Stomach (tissue), 4 donors: Measurements from ENCODE around the gene SYT15.

Experiments used
- EP300 ChIP-seq: sonication (generic); formaldehyde crosslinking; IDR thresholded peaks from one replicate; pipeline ENCODE4 v1.6.1; 2017; ENCODE audit warnings: antibody characterized with exemption
- POLR2A ChIP-seq, 4 donors: fragments of 450-650 bp; IDR thresholded peaks; one replicate each; pipeline ENCODE4 v1.6.1; 2016; ENCODE audit warnings: antibody characterized with exemption in 4 of 4, control low read depth in 2 of 4, mild to moderate bottlenecking in 1 of 4, moderate library complexity in 1 of 4
- POLR2AphosphoS5 ChIP-seq, 3 donors: sonication (generic); formaldehyde crosslinking; IDR thresholded peaks; one replicate each; pipeline ENCODE4 v1.6.1; 2016; ENCODE audit warnings: antibody characterized with exemption in 3 of 3
- TF ChIP-seq, protein P1 (sequence below), 7 experiments: fragments of 450-650 bp in 4 of 7; fragments of 200-600 bp in 3 of 7; sonication (generic) in 3 of 7; IDR thresholded peaks; one replicate each; pipeline ENCODE4 v1.5.1; 2016 to 2019; ENCODE audit warnings: antibody characterized with exemption in 7 of 7, control low read depth in 2 of 7, mild to moderate bottlenecking in 1 of 7

DNA sequence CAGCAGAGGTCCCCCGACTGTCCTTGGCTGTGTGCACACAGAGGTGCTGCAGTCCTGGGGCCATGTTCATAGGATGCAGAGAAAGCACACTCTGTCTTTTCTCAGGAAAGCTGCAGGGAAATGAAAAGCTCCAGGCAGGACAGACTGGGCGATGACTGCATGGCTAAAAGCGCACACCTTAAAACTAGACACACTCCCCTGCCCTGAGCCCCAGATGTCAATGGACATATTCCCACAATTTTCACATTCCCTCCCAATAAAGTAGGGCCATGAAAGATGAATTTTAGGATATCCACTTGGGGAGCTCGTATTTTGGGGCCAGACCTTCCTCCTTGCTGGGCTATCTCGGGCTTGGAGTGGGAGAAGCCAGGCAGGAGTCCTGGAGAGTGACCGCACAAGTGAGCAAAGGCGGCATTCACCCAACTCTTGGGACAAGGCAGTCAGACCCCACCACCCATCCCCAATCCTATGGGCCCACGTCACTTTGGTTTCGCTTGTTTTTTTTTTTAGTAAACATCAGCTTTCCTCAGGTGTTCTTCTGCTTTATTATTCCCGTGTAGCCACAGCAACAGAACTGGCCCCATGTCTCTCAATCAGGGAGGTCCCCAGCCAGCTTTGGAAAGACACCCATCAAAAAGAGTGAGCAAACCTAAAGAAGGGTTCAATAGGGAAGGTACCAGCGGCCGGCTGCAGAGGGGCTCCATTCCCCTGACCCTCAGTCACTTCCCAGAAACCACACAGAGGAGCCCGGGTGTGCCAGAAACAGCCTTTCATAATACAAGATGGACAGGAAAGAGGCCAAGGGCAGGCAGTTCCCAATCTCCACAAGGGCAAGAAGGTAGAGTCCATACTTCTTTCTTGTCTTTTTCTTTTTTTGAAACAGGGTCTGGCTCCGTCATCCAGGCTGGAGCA is 35.2 kb upstream of the SYT15 start:
- TF ChIP-seq, protein P1, sequence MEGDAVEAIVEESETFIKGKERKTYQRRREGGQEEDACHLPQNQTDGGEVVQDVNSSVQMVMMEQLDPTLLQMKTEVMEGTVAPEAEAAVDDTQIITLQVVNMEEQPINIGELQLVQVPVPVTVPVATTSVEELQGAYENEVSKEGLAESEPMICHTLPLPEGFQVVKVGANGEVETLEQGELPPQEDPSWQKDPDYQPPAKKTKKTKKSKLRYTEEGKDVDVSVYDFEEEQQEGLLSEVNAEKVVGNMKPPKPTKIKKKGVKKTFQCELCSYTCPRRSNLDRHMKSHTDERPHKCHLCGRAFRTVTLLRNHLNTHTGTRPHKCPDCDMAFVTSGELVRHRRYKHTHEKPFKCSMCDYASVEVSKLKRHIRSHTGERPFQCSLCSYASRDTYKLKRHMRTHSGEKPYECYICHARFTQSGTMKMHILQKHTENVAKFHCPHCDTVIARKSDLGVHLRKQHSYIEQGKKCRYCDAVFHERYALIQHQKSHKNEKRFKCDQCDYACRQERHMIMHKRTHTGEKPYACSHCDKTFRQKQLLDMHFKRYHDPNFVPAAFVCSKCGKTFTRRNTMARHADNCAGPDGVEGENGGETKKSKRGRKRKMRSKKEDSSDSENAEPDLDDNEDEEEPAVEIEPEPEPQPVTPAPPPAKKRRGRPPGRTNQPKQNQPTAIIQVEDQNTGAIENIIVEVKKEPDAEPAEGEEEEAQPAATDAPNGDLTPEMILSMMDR (IDR thresholded peaks at IDR 0.05) = no peak
- TF ChIP-seq EP300 = no peak
- no peak for TF ChIP-seq POLR2A (IDR thresholded peaks at IDR 0.05)
- TF ChIP-seq POLR2AphosphoS5 (IDR thresholded peaks at IDR 0.05) = no peak
